ENCODE results near the gene PARP1. TPM values are rescaled to one million over a fixed set of nuclear protein-coding genes. Genes with fewer than 3 reads are reported as not detected.

Gene PARP1
- total RNA-seq, 2 experiments from 2014 or later = 532 to 594 TPM

- Histone ChIP-seq H3K4me1 (ENCODE audit: insufficient read depth, low read length, poor library complexity, severe bottlenecking) (no peaks in the 10 kb centered on the region), H2AFZ (ENCODE audit: low read length) (no peak overlapping the region), H3K4me2 (ENCODE audit: low read length) (no peak overlapping the region), H3K9me3 (ENCODE audit: low read length) (0 out of 2 replicates have a peak, but pooled peaks cover 4% of the 10 kb centered on the region), H3K9me2 (ENCODE audit: insufficient read depth, low read length) (no peaks in the 10 kb centered on the region), H3K4me3 (ENCODE audit: low read depth, low read length, poor library complexity, severe bottlenecking) (no peak overlapping the region), H3K27ac (ENCODE audit: low read depth, low read length, poor library complexity, severe bottlenecking) (no peak overlapping the region), H3K36me3 (ENCODE audit: insufficient read depth, low read length) (no peaks in the 10 kb centered on the region), H4K20me1 (ENCODE audit: insufficient read depth, low read length) (no peaks in the 10 kb centered on the region), H3K79me2 (ENCODE audit: insufficient read depth, low read depth, low read length) (no peaks in the 10 kb centered on the region)
- TF ChIP-seq CTCF (conservative IDR thresholded peaks at IDR 0.05; ENCODE audit: low read length) (no peak), EZH2phosphoT487 (IDR thresholded peaks at IDR 0.05; ENCODE audit: borderline replicate concordance, low read depth, low read length) (no peak)
- DNase-seq (ENCODE audit: low spot score) = no peak
- ChIA-PET POLR2A (interaction anchor here (0.6 to 2.8 kb wide), 3 partner anchors 10 to 88 kb away, joined by 3 to 15 read pairs (median 4); no protein-coding TSS in a partner anchor), CTCF (ENCODE audit: unreplicated experiment) (no interaction called here)
- intact Hi-C loops (cut with micrococcal nuclease; ENCODE audit: unreplicated experiment) = no loop called here
- no TSS peak for BruUV-seq (replicated peaks)
These were observed 84.9 kb downstream of the PARP1 start for GRCh38 chr1:226322986-226323385.

GRCh38 chr1:226320930-226321329 is 87.0 kb downstream of the PARP1 start:
- no peaks in the 10 kb centered on the region for H3K79me2 ChIP-seq (ENCODE audit: insufficient read depth, low read depth, low read length)
- POLR2A ChIA-PET = no interaction called here
- no peaks in the 10 kb centered on the region for H3K36me3 ChIP-seq (ENCODE audit: insufficient read depth, low read length)
- no peak overlapping the region for H3K4me2 ChIP-seq (ENCODE audit: low read length)
- H4K20me1 ChIP-seq (ENCODE audit: insufficient read depth, low read length) = no peaks in the 10 kb centered on the region
- no peak overlapping the region for H3K27ac ChIP-seq (ENCODE audit: low read depth, low read length, poor library complexity, severe bottlenecking)
- 0 out of 2 replicates have a peak, but pooled peaks cover 4% of the 10 kb centered on the region for H3K9me3 ChIP-seq (ENCODE audit: low read length)
- TF ChIP-seq CTCF (conservative IDR thresholded peaks at IDR 0.05; ENCODE audit: low read length) (no peak), EZH2phosphoT487 (IDR thresholded peaks at IDR 0.05; ENCODE audit: borderline replicate concordance, low read depth, low read length) (no peak)
- H3K4me1 ChIP-seq (ENCODE audit: insufficient read depth, low read length, poor library complexity, severe bottlenecking) = no peaks in the 10 kb centered on the region
- H3K9me2 ChIP-seq (ENCODE audit: insufficient read depth, low read length) = no peaks in the 10 kb centered on the region
- no TSS peak for BruUV-seq (replicated peaks)
- intact Hi-C loops (cut with micrococcal nuclease; ENCODE audit: unreplicated experiment) = no loop called here
- H2AFZ ChIP-seq (ENCODE audit: low read length) = no peak overlapping the region
- CTCF ChIA-PET (ENCODE audit: unreplicated experiment) = no interaction called here
- no peak overlapping the region for H3K4me3 ChIP-seq (ENCODE audit: low read depth, low read length, poor library complexity, severe bottlenecking)
- DNase-seq (ENCODE audit: low spot score) = no peak

- no peaks in the 10 kb centered on the region for H3K36me3 ChIP-seq (ENCODE audit: insufficient read depth, low read length)
- no TSS peak for BruUV-seq (replicated peaks)
- H3K4me1 ChIP-seq (ENCODE audit: insufficient read depth, low read length, poor library complexity, severe bottlenecking) = no peaks in the 10 kb centered on the region
- CTCF ChIA-PET (ENCODE audit: unreplicated experiment) = no interaction called here
- H3K9me3 ChIP-seq (ENCODE audit: low read length) = 0 out of 2 replicates have a peak, but pooled peaks cover 11% of the 10 kb centered on the region
- H4K20me1 ChIP-seq (ENCODE audit: insufficient read depth, low read length) = no peaks in the 10 kb centered on the region
- no peak overlapping the region for H2AFZ ChIP-seq (ENCODE audit: low read length)
- no peak for DNase-seq (ENCODE audit: low spot score)
- H3K79me2 ChIP-seq (ENCODE audit: insufficient read depth, low read depth, low read length) = no peaks in the 10 kb centered on the region
- TF ChIP-seq CTCF (conservative IDR thresholded peaks at IDR 0.05; ENCODE audit: low read length) (no peak), EZH2phosphoT487 (IDR thresholded peaks at IDR 0.05; ENCODE audit: borderline replicate concordance, low read depth, low read length) (no peak)
- H3K27ac ChIP-seq (ENCODE audit: low read depth, low read length, poor library complexity, severe bottlenecking) = no peak overlapping the region
- H3K4me3 ChIP-seq (ENCODE audit: low read depth, low read length, poor library complexity, severe bottlenecking) = no peak overlapping the region
- no peak overlapping the region for H3K4me2 ChIP-seq (ENCODE audit: low read length)
- intact Hi-C loops (cut with micrococcal nuclease; ENCODE audit: unreplicated experiment) = no loop called here
- POLR2A ChIA-PET = interaction anchor here (1.0 to 2.1 kb wide), 2 partner anchors 9 to 12 kb away, joined by 5 to 7 read pairs; partner anchors contain the start of gene LIN9
- no peaks in the 10 kb centered on the region for H3K9me2 ChIP-seq (ENCODE audit: insufficient read depth, low read length)
These were observed 89.4 kb downstream of the PARP1 start for GRCh38 chr1:226318471-226318870.
